GM19099 (cell line): ENCODE data around the gene MAP3K8.

Experiments
- POLR2A ChIP-seq: IDR thresholded peaks from 3 replicates; pipeline ENCODE4 v1.6.1; 2011; ENCODE audit warnings: low read depth; ENCODE audit not compliant: insufficient read length; ENCODE audit errors: extremely low read depth

MAP3K8 gene

GRCh38 chr10:30436191-30436611 is 2.2 kb downstream of the MAP3K8 start:
- TF ChIP-seq POLR2A, result no peak

- TF ChIP-seq POLR2A, result no peak
These were observed 2.7 kb downstream of the MAP3K8 start for GRCh38 chr10:30436671-30437030.

- TF ChIP-seq POLR2A, result no peak
These were observed 3.3 kb downstream of the MAP3K8 start for GRCh38 chr10:30437031-30437841.

- TF ChIP-seq POLR2A, result no peak
These were observed 4.3 kb downstream of the MAP3K8 start for GRCh38 chr10:30438021-30438850.

- TF ChIP-seq POLR2A, result no peak
These were observed 5.9 kb downstream of the MAP3K8 start for GRCh38 chr10:30439931-30440330.

GRCh38 chr10:30442019-30442606 is 8.1 kb downstream of the MAP3K8 start:
- no peak for TF ChIP-seq POLR2A

- no peak for TF ChIP-seq POLR2A
These were observed 9.1 kb downstream of the MAP3K8 start for GRCh38 chr10:30443049-30443448.

- TF ChIP-seq POLR2A, result no peak
These were observed 11.7 kb downstream of the MAP3K8 start for GRCh38 chr10:30445711-30446110.

GRCh38 chr10:30447125-30447799 is 13.3 kb downstream of the MAP3K8 start:
- no peak for TF ChIP-seq POLR2A

GRCh38 chr10:30448092-30448491 is 14.1 kb downstream of the MAP3K8 start:
- TF ChIP-seq POLR2A, result no peak

- no peak for TF ChIP-seq POLR2A
These were observed 20.0 kb downstream of the MAP3K8 start for GRCh38 chr10:30453764-30454527.

GRCh38 chr10:30454744-30455510 is 20.9 kb downstream of the MAP3K8 start:
- TF ChIP-seq POLR2A, result no peak

GRCh38 chr10:30455816-30456215 is 21.8 kb downstream of the MAP3K8 start:
- TF ChIP-seq POLR2A, result no peak

- no peak for TF ChIP-seq POLR2A
These were observed 22.3 kb downstream of the MAP3K8 start for GRCh38 chr10:30456266-30456665.

GRCh38 chr10:30459283-30459682 is 25.3 kb downstream of the MAP3K8 start:
- no peak for TF ChIP-seq POLR2A
